Measurements from ENCODE around the gene IL5RA.
A peak's percentile ranks its signal among the peaks of the same experiment; 100 is the strongest.

IL5RA gene

DNA sequence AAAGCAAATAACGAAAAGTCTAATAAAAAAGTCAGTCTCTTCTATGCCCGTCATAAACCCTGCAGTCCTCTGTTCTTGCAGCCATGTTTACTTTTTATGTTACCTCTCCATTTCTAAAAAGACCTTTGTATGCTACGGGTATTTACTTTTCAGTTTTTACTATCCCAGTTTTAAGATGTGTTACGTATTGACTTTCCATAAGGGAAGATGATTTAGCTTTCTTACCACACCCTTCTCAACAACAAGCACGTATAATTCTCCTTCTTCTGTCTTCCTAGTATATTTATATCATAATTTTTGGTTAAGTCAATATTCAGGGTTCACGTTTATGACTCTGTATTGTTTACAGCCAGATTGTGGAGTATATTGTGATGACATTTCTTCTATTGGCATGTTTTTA is 27.4 kb upstream of the IL5RA start:
- TF ChIP-seq ZFX (IDR thresholded peaks at IDR 0.05; ENCODE audit: borderline replicate concordance) (no peak), CTCF (IDR thresholded peaks at IDR 0.05) (no peak)
- no peak overlapping the region for H3K27ac ChIP-seq

DNA sequence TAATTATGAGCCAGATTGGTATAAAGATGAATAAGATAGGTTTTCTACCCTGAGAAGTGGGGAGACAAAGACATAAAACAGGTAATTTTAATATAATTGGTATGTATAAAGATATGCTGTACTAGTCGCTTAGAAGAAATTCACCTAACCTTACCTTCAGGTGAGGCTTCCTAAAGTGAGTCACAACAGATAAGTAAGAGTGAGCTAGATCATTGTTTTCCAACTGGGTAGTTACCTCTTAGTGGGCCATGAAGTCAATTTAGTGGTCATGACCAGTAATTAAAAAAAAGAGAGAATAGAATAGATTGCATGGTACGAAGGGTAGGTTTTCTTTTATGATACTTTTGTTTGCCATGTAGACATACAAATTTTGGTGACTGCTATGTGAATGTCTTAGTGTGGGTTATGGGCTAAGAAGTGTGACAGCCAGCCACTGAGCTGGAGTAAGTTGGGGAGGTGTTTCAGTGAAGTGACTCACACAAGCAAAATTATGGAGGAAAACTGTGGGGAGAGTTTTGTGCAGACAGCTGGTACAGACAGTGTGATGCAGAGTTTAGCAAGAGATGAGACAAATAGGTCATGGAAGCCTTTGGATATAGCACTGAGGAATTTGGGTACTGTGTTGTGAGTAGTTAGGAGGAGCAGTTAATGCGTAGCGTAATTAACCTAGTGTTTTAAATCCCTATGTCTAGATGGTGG is 24.7 kb upstream of the IL5RA start:
- TF ChIP-seq ZFX (IDR thresholded peaks at IDR 0.05; ENCODE audit: borderline replicate concordance) (no peak), CTCF (IDR thresholded peaks at IDR 0.05) (no peak)

DNA sequence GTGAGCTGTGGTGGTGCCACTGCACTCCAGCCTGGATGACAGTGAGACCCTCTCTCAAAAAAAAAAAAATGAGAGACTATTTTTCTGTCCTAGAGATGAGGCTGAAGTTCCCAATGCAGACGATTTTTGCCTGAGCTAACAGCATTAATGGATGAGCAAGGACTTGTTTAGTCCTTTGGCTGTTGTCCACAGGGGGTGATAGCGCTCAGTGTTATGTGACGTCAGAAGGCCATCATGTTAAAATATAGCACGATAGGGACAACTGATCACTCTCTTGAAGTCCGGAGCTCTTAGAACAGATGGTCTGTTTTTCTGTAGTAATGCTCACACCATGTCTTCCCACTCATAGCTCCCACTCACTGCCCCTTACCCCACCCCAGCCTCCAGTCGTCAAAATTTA is 23.3 kb upstream of the IL5RA start:
- no peak for TF ChIP-seq ZFX (IDR thresholded peaks at IDR 0.05; ENCODE audit: borderline replicate concordance)
- TF ChIP-seq CTCF (IDR thresholded peaks at IDR 0.05), result no peak
- no peak overlapping the region for H3K27ac ChIP-seq

More for the DNA sequence above, 24.7 kb upstream of the IL5RA start:
- H3K27ac ChIP-seq, result no peak overlapping the region

DNA sequence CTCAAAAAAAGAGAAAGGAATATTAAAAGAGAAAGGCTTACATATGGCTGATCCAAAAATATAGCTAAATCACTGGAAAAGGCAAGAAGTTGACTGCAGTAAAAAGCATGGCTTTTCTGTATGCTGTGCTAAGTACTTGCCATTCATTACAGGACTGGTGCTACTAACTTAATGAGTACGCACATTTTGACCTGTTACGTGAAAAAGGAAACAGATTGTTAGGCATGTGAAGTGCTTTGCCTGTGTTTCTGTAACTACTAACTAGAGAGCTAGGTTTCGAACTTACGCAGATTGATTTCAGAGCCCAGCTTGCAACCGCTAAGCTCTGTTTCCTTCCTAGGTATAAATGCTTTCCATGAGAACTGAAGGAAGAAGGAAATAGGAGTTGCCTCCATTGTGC is 19.4 kb upstream of the IL5RA start:
- TF ChIP-seq CTCF (IDR thresholded peaks at IDR 0.05), result no peak
- no peak for TF ChIP-seq ZFX (IDR thresholded peaks at IDR 0.05; ENCODE audit: borderline replicate concordance)
- no peak overlapping the region for H3K27ac ChIP-seq

- no peak for TF ChIP-seq CTCF (IDR thresholded peaks at IDR 0.05)
- TF ChIP-seq ZFX (IDR thresholded peaks at IDR 0.05; ENCODE audit: borderline replicate concordance), result no peak
- H3K27ac ChIP-seq, result peak overlapping the region; percentile 90
These were observed 17.3 kb upstream of the IL5RA start for GRCh38 chr3:3127432-3128010.

- TF ChIP-seq CTCF (IDR thresholded peaks at IDR 0.05) (no peak), ZFX (IDR thresholded peaks at IDR 0.05; ENCODE audit: borderline replicate concordance) (no peak)
These were observed 16.6 kb upstream of the IL5RA start, which contains the start of gene TRNT1 for GRCh38 chr3:3126477-3127431. TSS of gene TRNT1 (plus strand) at chr3:3126940. CDS start at chr3:3129041, 2,101 bp downstream.

More at GRCh38 chr3:3126477-3127431, 16.6 kb upstream of the IL5RA start, which contains the start of gene TRNT1:
- peak within 1 kb of the TSS; percentile 90 for H3K27ac ChIP-seq
